HG02852 (cell line): ENCODE results near the gene ARL11.

ENCODE experiments used
- ATAC-seq: cut with Tn5 transposase; IDR thresholded peaks from one replicate; pipeline ENCODE4 v1.9.1; 2021; ENCODE audit warnings: mild to moderate bottlenecking, moderate library complexity; ENCODE audit not compliant: unreplicated experiment

The ARL11 gene

DNA sequence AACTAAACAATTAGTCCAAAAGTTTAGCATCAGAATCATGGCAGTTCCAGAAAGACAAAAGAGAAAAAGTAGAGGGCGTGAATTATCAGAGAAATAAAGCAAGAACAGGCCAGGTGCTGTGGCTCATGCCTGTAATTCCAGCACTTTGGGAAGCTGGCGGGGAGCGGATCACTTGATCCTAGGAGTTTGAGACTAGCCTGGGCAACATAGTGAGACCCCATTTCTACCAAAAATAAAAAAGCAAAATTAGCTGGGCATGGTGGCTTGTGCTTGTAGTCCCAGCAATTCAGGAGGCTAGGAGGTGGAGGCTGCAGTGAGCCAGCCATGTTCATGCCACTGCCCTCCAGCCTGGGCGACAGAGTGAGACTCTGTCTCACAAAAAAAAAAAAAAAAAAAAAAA, 18.4 kb downstream of the ARL11 start:
- no peak for ATAC-seq

DNA sequence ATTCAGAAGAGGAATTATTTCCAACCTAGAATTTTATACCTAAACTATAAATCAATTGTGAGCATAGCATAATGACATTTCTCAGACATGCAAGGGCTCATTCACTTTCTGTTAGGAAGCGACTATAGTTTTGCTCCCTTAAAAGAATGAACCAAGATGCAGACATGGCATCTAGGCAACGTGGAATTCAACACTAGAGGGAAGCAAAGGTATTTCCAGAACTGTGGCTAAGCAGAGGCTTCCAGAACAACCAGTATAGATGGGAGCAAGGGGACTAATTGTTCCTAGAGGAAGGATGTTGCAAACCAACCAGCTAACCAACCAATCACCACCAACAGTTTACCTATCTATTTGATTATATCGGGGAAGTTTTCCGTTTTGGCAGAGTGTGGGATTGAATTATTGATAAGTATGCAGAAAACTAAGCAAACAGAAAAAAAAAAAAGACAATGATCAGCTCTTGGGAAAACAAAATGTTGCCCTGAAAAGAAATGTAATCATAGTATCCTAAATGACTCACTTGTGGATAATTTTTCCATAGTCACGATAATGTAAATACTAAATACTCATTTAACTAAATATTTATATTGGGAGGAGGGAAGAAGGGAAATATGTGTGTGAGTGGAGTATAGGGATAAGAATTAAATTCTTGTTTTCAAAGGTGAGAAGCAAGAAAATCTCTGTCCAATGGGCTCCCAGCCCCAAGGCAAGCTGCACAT, 21.1 kb downstream of the ARL11 start:
- no peak for ATAC-seq

DNA sequence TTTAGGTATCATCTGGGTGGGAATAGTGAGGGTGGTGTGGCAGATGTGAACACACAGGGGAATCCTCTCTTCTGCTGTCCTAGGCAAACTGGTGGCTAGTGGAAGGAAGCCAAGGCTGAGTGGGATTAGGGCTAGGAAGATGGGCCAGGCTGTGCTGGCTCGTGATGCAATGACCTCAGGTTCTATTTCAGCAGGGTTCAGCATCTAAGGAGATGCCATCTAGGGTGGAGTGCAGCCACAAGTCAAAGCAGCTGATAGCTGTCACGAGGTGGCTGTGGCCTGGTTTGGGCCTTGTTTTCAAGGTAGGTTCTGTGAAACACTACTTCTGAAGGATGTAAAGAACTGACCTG, 21.6 kb downstream of the ARL11 start:
- ATAC-seq, result no peak

DNA sequence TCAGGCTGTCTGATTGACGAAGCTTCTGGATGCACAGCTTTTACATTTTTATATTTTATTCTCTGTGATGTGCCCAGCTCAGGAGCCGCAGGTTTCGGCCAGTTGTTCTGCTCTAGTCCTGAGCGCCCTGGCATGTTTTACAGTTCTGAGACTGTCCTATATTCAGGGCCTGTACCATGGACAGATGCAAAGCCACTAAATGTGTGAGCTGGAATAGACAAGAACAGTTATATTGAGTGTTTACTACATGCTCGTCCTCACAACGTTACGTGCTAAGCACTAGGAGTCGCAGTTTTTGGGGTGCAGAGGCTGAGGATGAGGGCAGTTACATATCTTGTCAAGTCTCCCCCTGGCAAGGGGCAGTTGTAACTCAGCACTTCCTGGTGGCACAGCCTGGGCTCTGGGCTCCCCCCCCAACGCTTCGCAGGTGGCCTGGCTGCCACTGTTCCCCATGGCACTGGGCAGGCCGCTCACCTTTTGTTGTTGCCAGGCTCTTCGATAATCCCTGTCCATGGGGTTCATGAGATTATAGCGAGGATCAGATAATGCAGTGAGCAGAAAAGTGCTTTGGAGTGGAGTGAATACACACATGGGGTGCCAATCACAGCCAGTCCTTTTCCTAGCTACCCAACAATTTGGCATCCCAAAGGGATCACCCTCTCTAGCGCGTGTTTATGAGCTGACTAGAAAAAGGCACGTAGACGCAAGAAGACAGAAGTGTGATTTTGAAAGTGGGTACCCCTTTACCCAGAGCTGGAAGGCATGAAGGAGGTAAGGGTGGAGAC, 23.5 kb downstream of the ARL11 start:
- ATAC-seq, result no peak

DNA sequence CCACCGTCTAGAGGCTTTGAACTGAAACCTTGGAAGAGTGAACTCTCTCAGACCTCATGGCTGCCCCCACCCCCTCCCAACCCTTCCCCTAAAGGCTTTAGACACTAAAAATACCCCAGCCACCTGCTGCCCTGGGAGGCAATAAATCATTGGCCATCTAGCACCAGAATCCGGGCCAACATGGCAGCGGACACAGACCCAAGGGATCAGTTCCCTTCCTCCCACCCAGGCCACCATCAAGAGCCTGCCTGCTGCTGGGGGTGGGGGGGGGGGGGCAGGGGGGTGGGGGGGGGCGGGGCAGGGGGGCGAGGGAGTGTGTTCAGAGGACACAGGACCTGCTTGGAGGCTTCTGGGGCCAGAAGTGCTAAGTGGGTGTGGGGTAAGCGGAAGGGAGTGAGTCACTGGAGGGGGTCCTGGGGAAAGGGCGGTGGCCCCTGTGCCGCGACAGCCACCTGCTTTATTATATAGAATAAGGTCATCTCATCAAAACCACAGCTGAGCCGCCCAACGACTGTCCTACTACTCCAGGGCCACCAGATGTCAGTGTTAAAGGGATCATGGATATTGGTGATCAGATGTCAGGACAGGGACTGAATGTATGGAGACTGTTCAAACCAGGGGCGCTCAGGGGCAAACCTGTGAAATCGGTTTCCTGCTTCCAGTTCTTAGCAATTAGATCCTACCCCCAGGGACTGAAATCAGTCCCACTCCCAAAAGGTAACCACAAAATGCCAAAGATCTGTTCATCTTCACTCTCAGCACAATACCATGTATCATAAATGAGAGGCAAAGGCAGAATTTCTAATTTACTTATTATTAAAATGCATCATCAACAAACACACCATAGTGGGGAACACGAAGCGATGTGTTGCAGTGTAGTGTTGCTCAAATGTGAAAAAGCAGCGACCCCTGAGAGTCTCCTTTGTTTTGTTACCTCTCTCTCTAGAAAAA, 24.3 kb downstream of the ARL11 start:
- no peak for ATAC-seq

DNA sequence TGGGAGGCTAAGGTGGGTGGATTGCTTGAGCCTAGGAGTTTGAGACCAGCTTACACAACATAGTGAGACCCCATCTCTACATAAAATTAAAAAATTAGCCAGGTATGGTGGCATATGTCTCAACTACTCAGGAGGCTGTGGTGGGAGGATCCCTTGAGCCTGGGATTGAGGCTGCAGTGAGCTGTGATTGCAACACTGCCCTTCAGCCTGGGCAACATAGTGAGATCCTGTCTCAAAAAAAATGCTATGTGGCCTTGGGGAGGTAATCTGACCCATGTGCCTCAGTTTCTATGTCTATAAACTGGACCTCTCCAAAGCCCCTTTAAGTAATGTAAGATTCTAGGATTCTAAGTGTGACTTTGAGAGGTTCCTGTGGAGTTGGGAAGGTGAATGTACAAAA, 25.2 kb downstream of the ARL11 start:
- no peak for ATAC-seq

DNA sequence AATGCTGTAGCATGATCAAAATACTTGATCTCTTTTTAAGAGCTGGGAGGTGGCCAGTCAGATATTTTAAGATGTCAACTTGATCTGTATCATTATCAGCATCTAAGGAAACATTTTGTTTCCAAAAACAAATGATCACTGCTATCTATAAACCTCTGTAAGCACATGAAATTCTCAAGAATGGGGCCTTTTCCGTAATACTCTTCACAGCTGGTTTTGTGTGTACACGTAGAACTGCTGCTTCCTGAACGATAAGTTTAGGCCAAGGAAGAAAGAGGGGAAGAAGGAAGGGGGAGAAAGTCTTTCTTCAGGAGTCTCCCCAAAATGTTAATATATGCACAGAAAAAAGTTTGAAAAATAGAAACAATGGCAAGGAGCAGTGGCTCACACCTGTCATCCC, 25.7 kb downstream of the ARL11 start:
- ATAC-seq, result no peak

DNA sequence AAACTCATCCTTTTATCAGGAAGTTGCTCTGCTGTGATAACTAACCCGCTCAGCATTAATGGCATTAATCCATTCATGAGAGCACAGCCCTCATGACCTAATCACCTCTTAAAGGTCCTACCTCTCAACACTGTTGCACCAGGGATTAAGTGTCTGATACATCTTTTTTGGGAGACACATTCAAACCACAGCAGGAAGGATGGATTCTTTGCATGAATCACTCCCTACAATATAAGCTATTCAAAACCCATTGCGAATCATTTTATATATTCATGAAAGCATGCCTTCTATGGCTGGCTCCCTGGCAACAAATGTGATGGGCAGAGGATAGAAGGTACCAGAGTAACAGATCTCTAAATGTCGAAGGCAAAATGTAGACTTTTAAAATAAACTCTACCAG, 27.6 kb downstream of the ARL11 start:
- ATAC-seq, result no peak

DNA sequence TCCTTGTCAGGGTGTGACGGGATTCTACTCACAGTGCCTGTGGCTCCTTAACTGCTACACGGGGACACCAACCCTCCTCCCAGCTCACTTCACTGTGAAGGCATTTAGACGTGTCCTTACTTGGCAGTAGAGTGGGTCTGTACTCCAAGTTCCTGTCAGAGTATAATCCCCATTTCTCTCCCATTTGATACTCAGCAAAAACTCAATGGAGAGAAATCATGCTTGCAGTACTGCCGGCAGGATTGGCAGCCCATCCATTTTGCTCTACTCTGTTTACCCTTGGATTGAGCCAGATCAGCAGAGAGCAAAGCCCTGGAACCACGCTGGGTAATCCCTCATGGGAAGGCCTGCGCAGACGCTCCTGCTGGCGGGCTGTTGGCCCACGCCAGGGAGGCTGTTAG, 28.9 kb downstream of the ARL11 start:
- ATAC-seq, result no peak

DNA sequence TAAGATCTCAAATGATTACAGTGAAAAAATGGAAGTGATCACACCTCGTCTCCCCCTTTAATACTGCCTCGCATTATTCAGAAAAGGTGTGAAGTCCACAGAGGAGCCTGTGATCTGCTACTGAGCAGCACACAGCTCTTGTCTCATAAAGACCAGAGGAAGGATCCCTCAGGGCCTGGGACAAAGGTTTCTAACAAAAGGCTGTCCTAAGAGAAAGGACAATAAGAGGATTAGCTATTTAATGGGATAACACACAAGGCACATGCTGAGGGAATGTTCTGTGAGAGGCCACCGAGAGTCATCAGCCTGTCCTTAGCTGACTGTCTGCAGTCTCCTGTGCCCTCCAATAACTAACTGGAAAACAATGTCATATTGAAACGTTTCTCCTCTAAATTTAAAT, 36.3 kb downstream of the ARL11 start:
- ATAC-seq, result no peak

DNA sequence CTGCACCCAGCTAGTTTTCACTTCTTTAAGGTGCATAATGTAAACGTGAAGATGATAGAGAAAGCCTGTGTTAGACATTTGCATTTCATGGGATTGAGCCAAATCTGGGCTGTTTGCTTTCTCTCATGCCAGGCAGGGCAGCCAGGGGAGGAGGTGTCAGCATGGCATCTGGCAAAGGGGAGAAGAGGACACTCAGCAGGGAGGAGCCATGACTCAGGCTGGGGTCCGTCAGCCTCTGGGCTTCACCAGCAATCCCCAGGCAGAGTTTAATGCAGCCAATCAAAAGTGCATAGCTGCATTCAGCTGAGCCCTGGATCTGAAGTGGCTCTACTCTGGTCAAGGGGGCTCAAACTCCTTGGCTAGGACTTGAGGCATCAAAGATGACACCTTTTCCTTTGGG, 39.5 kb downstream of the ARL11 start:
- no peak for ATAC-seq

DNA sequence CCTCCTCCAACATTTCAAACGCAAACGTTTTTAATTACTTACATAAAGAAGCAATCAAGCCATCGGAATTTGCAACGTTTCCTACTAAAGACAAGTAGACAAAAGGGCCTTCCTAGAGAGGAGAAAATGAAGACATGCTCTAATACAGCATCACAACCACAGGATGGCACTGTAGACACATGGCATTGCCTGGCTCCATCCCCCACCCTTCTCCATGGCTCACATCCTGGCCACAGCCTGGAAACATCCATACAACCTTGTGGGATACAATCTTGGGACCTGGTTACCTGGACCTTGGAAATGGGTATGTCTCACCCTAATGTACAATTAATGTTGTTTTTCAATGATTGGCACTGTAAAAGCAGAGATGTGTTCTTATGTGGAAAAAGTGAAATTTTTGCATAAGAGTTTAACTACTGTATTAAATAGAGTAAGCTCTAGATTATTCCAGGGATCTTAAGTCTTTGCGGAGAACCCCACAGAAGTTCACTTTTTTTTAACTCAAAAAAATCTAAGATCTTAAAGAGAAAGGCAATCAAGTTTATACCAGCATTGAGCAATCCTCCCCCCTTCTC, 41.5 kb downstream of the ARL11 start:
- ATAC-seq, result peak; percentile 72

DNA sequence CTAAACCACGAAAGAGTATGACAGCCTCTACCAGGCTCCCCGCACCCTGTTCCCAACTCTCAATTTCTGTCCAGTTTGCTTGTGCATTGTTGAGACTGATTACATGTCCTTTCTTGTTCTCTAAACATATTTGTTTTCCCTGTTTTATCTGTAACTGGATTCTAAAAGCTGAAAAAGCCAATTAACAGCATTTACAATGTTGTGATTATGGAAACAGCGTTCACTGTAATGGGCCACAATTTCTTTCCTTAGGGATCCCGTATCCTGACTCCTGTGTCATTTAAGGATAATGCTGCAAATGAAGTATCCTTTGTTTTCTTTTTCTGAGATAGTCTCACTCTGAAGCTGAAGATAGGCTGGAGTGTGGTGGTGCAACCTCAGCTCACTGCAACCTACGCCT, 42.5 kb downstream of the ARL11 start:
- no peak for ATAC-seq

DNA sequence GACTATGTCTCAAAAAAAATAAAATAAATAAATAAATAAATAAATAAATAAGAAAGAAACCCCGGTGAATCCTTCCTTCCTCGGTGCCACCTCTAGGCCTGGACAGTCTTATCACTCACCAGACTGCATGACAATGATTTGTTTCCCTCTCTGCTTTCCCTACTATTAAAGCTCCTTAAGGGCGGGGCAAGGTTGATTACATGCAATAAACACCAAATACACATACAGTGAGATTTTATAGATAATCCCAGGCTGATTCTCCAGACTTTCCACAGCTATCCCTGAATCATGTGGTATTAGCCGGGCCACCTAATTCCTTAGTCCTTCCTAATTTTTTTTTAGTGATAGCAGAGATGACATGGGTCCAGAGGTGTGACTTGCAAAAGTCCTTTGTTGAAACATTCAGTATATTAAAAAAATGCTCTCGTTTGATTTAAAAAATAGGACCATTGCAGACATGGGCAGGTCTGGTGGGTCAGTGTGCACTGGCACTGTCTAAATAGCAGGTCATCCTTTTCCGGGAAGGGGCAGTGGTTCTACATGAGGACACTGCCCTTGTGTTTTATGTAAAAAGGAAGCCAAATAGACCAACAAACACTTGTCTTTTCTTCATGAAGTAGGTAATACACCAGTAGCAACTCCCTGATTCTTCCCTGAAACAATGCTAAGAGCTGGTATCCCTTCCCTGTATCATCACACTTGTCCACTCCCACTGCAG, 48.4 kb downstream of the ARL11 start:
- no peak for ATAC-seq

DNA sequence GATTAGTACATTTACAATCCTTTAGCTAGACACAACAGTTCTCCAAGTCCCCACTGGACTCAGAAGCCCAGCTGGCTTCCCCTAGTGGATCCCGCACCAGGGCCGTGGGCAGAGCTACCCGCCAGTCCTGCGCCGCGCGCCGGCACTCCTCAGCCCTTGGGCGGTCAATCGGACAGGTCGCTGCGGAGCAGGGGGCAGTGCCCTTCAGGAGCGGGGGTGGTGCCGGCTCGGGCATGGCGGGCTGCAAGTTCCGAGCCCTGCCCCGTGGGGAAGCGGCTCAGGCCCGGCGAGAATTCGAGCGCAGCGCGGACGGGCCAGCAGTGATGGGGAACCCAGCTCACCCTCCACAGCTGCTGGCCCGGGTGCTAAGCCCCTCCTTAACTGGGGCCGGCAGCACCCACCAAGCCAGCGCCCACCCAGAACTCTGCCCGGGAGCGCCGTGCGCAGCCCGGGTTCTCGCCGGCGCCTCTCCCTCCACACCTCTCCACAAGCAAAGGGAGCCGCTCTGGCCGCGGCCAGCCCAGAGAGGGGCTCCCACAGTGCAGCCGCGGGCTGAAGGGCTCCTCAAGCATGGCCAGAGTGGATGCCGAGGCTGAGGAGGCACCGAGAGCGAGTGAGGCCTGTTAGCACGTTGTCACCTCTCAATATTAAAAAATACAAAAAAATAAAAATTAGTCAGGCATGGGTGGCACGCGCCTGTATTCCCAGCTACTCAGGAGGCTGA, 50.0 kb downstream of the ARL11 start:
- no peak for ATAC-seq

DNA sequence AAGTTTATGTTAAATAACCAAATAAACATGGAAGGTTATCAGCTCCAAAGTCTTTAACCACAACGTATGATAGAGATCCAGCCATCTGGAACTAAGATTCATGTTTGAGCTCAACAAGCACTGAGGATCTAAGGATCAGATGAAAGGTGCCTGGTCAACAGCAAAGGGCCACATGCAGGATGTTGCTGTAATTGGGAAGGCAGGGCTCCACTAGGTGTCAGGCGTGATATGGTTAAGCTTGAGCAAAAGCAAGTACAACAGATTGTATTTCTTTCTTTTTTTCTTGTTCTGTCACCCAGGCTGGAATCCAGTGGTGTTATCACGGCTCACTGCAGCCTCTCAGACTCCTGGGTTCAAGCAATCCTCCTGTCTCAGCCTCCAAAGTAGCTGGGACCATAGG, 50.9 kb downstream of the ARL11 start:
- no peak for ATAC-seq

DNA sequence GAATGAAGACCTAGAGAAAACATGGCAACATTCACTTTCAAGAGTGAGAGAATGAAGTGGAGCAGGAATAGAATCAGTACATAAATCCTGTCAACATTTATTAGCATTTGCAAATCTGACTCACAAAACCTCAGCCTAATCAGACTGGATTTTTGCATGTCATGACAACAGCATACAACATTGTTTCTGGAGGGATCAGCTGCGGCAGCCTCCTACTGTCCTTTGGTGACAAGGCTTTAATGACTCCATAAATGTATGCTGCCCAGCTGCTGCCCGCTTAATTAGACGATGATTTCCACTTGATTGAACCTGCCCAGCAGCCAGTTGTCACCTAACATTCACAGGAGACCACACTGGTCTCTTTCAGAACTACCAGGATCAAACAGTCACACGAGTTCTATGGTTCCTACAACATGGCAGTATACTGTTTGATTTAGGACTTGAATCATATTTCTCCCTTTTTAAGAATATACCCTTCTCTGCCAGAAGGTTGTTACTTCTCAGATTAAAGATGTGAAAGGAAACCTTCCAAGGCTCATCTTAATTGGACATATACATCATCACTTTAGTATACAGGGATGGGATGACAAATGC, 53.6 kb downstream of the ARL11 start:
- ATAC-seq, result no peak
